Activated CD4-positive, alpha-beta T cell treated with anti-CD3 and anti-CD28 coated beads for 36 hours (primary cell): ENCODE results near the gene ZER1. TPM values are rescaled to one million over a fixed set of nuclear protein-coding genes. Genes with fewer than 3 reads are reported as not detected.

Source experiments
- total RNA-seq, 2 experiments: library from RNA; stranded (reverse); gene quantifications; one replicate each; pipeline ENCODE4 v1.2.3, GENCODE V29; 2021

Gene ZER1
- total RNA-seq, 2 experiments from 2014 or later = 17.1 to 19.3 TPM

Other genes with a start within 250 kb of the ZER1 start
- 100 to 1,000 TPM; 192 to 269 TPM for gene SPTAN1, start 219.3 kb downstream of the ZER1 start, total RNA-seq
- gene DYNC2I2, start 115.1 kb downstream of the ZER1 start, total RNA-seq = 10 to 100 TPM; 26.7 to 35.7 TPM
- gene SET, start 82.7 kb downstream of the ZER1 start, total RNA-seq = 100 to 1,000 TPM; 673 to 682 TPM
- gene PKN3, start 69.4 kb downstream of the ZER1 start, total RNA-seq = 10 to 100 TPM; 14.6 to 14.9 TPM
- gene ZDHHC12, start 47.8 kb downstream of the ZER1 start, total RNA-seq = 10 to 100 TPM; 45.3 to 49.5 TPM
- gene TBC1D13, start 15.3 kb upstream of the ZER1 start, total RNA-seq = 10 to 100 TPM; 10.5 to 14.0 TPM
- 1 to 10 TPM; 7.3 to 9.3 TPM for gene ENDOG, start 46.6 kb upstream of the ZER1 start, total RNA-seq
- gene SPOUT1, start 57.9 kb upstream of the ZER1 start, total RNA-seq = 10 to 100 TPM; 87.9 to 92.9 TPM
- 10 to 100 TPM; 14.8 to 18.5 TPM for gene KYAT1, start 110.0 kb upstream of the ZER1 start, total RNA-seq
- gene LRRC8A, start 110.2 kb upstream of the ZER1 start, total RNA-seq = 10 to 100 TPM; 14.9 to 15.5 TPM
- under 1 TPM; 0.21 to 0.44 TPM for gene PHYHD1, start 149.1 kb upstream of the ZER1 start, total RNA-seq
- 1 to 10 TPM; 4.8 to 5.0 TPM for gene DOLK, start 175.7 kb upstream of the ZER1 start, total RNA-seq
- 100 to 1,000 TPM; 102 to 124 TPM for gene NUP188, start 175.8 kb upstream of the ZER1 start, total RNA-seq